ENCODE measurements around the gene TMEM92. TPM values are rescaled to one million over a fixed set of nuclear protein-coding genes. Genes with fewer than 3 reads are reported as not detected.

TMEM92 gene
- total RNA-seq, 1 donor from 2014 or later: 1.6 TPM

GRCh38 chr17:50328363-50329325 lies 54.4 kb downstream of the TMEM92 start:
- H3K27me3 Mint-ChIP-seq: peaks cover 3% of the 10 kb centered on the region
- no peaks in the 10 kb centered on the region for H3K9me3 Mint-ChIP-seq

GRCh38 chr17:50329716-50330115 lies 55.5 kb downstream of the TMEM92 start:
- H3K27me3 Mint-ChIP-seq: peaks cover 3% of the 10 kb centered on the region
- no peaks in the 10 kb centered on the region for H3K36me3 Mint-ChIP-seq
- peaks cover 17% of the 10 kb centered on the region for H3K4me1 Mint-ChIP-seq (ENCODE audit: unreplicated experiment)
- no peak overlapping the region for H3K4me3 Mint-ChIP-seq
- H3K27ac Mint-ChIP-seq: no peak overlapping the region
- TF ChIP-seq CTCF (conservative IDR thresholded peaks at IDR 0.05): no peak
- H3K9me3 Mint-ChIP-seq: no peaks in the 10 kb centered on the region
- DNase-seq (ENCODE audit: extremely low spot score, unreplicated experiment): no peak

More at GRCh38 chr17:50328363-50329325, 54.4 kb downstream of the TMEM92 start:
- Mint-ChIP-seq H3K36me3 (no peaks in the 10 kb centered on the region), H3K4me3 (no peak overlapping the region), H3K27ac (no peak overlapping the region), H3K4me1 (ENCODE audit: unreplicated experiment) (peaks cover 17% of the 10 kb centered on the region)
- no peak for TF ChIP-seq CTCF (conservative IDR thresholded peaks at IDR 0.05)
- no peak for DNase-seq (ENCODE audit: extremely low spot score, unreplicated experiment)

GRCh38 chr17:50330151-50330775 lies 56.0 kb downstream of the TMEM92 start:
- peaks cover 3% of the 10 kb centered on the region for H3K27me3 Mint-ChIP-seq
- H3K36me3 Mint-ChIP-seq: no peaks in the 10 kb centered on the region
- no peak overlapping the region for H3K4me3 Mint-ChIP-seq
- TF ChIP-seq CTCF (conservative IDR thresholded peaks at IDR 0.05): no peak
- no peaks in the 10 kb centered on the region for H3K9me3 Mint-ChIP-seq
- peaks cover 17% of the 10 kb centered on the region for H3K4me1 Mint-ChIP-seq (ENCODE audit: unreplicated experiment)
- H3K27ac Mint-ChIP-seq: no peak overlapping the region
- no peak for DNase-seq (ENCODE audit: extremely low spot score, unreplicated experiment)

Other genes starting within 250 kb of the TMEM92 start
- 20.3 and 27.3 TPM in 2 replicates for gene ITGA3, start 218.4 kb upstream of the TMEM92 start, total RNA-seq (ENCODE audit: low replicate concordance)
- gene PDK2, start 179.1 kb upstream of the TMEM92 start, total RNA-seq (ENCODE audit: low replicate concordance): 29.9 and 44.9 TPM in 2 replicates
- 2.2 and 14.1 TPM in 2 replicates for gene SAMD14, start 144.3 kb upstream of the TMEM92 start, total RNA-seq (ENCODE audit: low replicate concordance)
- 45.6 and 51.5 TPM in 2 replicates for gene PPP1R9B, start 123.8 kb upstream of the TMEM92 start, total RNA-seq (ENCODE audit: low replicate concordance)
- 0.72 TPM in 1 of 2 replicates, not detected in the other for gene SGCA, start 108.5 kb upstream of the TMEM92 start, total RNA-seq (ENCODE audit: low replicate concordance)
- gene COL1A1, start 72.8 kb upstream of the TMEM92 start, total RNA-seq (ENCODE audit: low replicate concordance): 31.0 and 201 TPM in 2 replicates
- gene XYLT2, start 71.7 kb downstream of the TMEM92 start, total RNA-seq (ENCODE audit: low replicate concordance): 23.5 and 38.8 TPM in 2 replicates
- gene MRPL27, start 98.7 kb downstream of the TMEM92 start, total RNA-seq (ENCODE audit: low replicate concordance): 66.6 and 76.9 TPM in 2 replicates
- gene EME1, start 98.8 kb downstream of the TMEM92 start, total RNA-seq (ENCODE audit: low replicate concordance): 6.2 and 18.7 TPM in 2 replicates
- 75.3 and 104 TPM in 2 replicates for gene LRRC59, start 123.1 kb downstream of the TMEM92 start, total RNA-seq (ENCODE audit: low replicate concordance)
- 57.3 and 75.0 TPM in 2 replicates for gene ACSF2, start 151.8 kb downstream of the TMEM92 start, total RNA-seq (ENCODE audit: low replicate concordance)
- not detected in 2 replicates for gene CHAD, start 194.4 kb downstream of the TMEM92 start, total RNA-seq (ENCODE audit: low replicate concordance)
- gene RSAD1, start 204.4 kb downstream of the TMEM92 start, total RNA-seq (ENCODE audit: low replicate concordance): 26.6 and 40.7 TPM in 2 replicates
- gene MYCBPAP, start 234.0 kb downstream of the TMEM92 start, total RNA-seq (ENCODE audit: low replicate concordance): 0.88 and 4.1 TPM in 2 replicates

Data from type B pancreatic cell (in vitro differentiated cells).